ENCODE data around the gene MICAL3.

The MICAL3 gene

DNA sequence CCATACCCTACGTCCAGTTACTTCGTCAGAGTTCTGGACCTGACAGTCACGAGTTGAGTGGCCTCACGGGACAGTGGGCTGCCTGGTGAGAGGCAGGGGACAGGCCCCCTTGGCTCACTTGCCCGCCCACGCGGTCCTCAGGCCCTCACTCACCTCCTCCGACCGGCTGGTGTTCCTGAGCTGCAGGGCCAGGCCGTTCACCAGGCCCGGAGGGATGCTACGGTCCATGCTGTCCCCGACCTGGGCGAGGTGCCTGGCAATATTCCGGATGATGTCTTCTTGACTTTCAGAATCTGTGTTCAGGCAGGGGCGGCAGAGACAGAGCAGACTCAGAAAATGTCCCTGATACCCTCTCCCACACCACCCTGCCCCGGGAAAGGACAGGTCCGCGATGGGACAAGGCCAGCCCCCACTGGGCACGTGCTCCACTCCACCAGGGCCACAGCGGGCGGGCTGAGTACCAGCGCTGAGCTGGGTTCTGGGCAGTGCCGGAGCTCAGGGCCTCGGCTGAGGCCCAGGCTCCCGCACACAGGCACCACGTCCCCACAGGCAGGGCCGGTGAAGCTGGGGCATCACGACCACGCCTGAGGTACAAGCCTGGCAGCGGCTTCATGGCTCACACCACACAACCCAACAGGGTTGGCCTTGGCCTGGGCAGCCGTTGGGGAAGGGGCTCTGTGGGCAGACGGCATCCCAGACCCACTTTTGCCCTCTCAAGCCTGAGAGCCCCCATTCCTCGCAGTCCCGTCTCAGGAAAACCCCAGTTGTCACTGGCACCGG, 285.0 kb downstream of the MICAL3 start:
- DNase-seq, result no peak

DNA sequence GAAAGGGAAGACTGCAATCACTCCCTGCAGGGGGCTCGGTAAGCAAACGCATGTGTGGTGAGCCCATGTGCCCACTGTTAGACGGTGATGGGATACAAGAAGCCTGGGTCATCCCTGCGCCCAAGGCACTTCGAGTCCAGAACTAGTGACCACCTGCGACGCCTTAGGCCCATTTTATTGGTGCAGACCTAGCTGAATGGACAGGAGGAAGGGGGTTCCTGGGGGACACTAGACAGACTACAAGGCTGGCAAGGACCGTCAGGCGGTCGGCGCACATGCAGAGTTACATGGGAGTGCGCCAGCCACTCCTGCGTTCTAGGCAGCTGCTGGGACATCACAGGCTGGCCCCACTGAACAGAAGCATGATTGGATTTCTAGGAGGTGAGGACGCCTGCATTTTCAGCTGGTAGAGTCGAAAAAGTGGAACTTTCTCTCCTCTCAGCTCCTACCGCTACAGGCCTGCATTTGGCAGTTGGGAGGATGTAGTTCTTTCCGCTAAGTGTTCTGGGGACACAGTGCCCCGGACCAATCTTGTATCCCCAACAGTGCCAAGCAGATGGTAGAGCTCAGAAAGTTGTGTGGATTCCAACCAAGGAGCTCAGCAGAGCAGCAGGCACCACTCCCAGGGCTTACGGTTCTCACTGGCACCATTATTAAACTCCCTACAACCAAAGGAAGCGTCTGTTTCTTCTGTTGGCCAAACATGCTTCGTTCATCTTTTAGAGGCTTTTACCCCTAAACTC, 285.8 kb downstream of the MICAL3 start:
- no peak for DNase-seq
